Naive thymus-derived CD4-positive, alpha-beta T cell (primary cell): ENCODE measurements around the gene MBD5. TPM values are rescaled to one million over a fixed set of nuclear protein-coding genes. Genes with fewer than 3 reads are reported as not detected.

Source experiments
- ATAC-seq: fragments of 150-1000 bp; cut with Tn5 transposase; 2 replicates; pipeline ENCODE4 v1.10.0; 2021; ENCODE audit warnings: mild to moderate bottlenecking, moderate library complexity
- CTCF ChIA-PET: fragments of 350-600 bp; sonication (Branson Sonifier 250); formaldehyde crosslinking; loops from one replicate; lab custom pipeline; 2021; ENCODE audit warnings: antibody characterized with exemption; lab: Charles Lee
- POLR2A ChIA-PET: fragments of 350-600 bp; sonication (Branson Sonifier 250); formaldehyde crosslinking; loops from one replicate; lab custom pipeline; 2021; ENCODE audit warnings: antibody characterized with exemption, inconsistent platforms; lab: Charles Lee
- DNase-seq, 9 donors: peaks; one replicate each; pipeline versions ENCODE4 v3.0.0 to v3.0.0-alpha.2; 2020 to 2022; ENCODE audit warnings: mixed read lengths in 1 of 9
- H3K27ac ChIP-seq: one replicate; pipeline ENCODE4 v1.7.0; 2013; ENCODE audit warnings: mild to moderate bottlenecking, low read depth, low read length, moderate library complexity
- H3K27me3 ChIP-seq, 2 donors: one replicate each; pipeline ENCODE4 v1.7.0; 2013; ENCODE audit warnings: low read length in 2 of 2, mild to moderate bottlenecking in 2 of 2, moderate library complexity in 2 of 2; ENCODE audit not compliant: control insufficient read depth in 2 of 2, insufficient read depth in 2 of 2
- H3K36me3 ChIP-seq, 3 experiments: 1 replicate in 2 of 3; 2 replicates in 1 of 3; pipeline ENCODE4 v1.7.0; 2013; ENCODE audit warnings: low read length in 3 of 3, mild to moderate bottlenecking in 3 of 3, moderate library complexity in 1 of 3; ENCODE audit not compliant: insufficient read depth in 3 of 3, control insufficient read depth in 2 of 3
- H3K4me1 ChIP-seq, 2 donors: one replicate each; pipeline ENCODE4 v1.7.0; 2013; ENCODE audit warnings: low read length in 2 of 2, mild to moderate bottlenecking in 2 of 2, moderate library complexity in 1 of 2; ENCODE audit not compliant: control insufficient read depth in 2 of 2, insufficient read depth in 2 of 2
- H3K4me3 ChIP-seq: 2 replicates; pipeline ENCODE4 v1.7.0; 2013; ENCODE audit warnings: mild to moderate bottlenecking, low read length
- H3K9me3 ChIP-seq, 3 experiments: 1 replicate in 2 of 3; 2 replicates in 1 of 3; pipeline ENCODE4 v1.7.0; 2013; ENCODE audit warnings: low read length in 3 of 3; ENCODE audit not compliant: control insufficient read depth in 2 of 3
- H3K27ac Mint-ChIP-seq, 9 donors: one replicate each; pipeline ENCODE4 v1.8.0; 2020 to 2022; ENCODE audit warnings: mixed read lengths in 9 of 9, mild to moderate bottlenecking in 8 of 9, moderate library complexity in 5 of 9, inconsistent platforms in 2 of 9
- H3K27me3 Mint-ChIP-seq, 5 donors: one replicate each; pipeline ENCODE4 v1.8.0; 2021 to 2022; ENCODE audit warnings: mixed read lengths in 5 of 5, mild to moderate bottlenecking in 1 of 5
- H3K36me3 Mint-ChIP-seq, 5 donors: one replicate each; pipeline ENCODE4 v1.8.0; 2020 to 2022; ENCODE audit warnings: mixed read lengths in 5 of 5, mild to moderate bottlenecking in 3 of 5, inconsistent platforms in 1 of 5
- H3K4me1 Mint-ChIP-seq, 7 donors: one replicate each; pipeline ENCODE4 v1.8.0; 2020 to 2022; ENCODE audit warnings: mixed read lengths in 7 of 7, mild to moderate bottlenecking in 3 of 7, inconsistent platforms in 1 of 7
- H3K4me3 Mint-ChIP-seq, 10 donors: one replicate each; pipeline ENCODE4 v1.8.0; 2020 to 2022; ENCODE audit warnings: mild to moderate bottlenecking in 10 of 10, mixed read lengths in 10 of 10, moderate library complexity in 6 of 10, inconsistent platforms in 2 of 10
- H3K9me3 Mint-ChIP-seq, 11 donors: one replicate each; pipeline ENCODE4 v1.8.0; 2020 to 2022; ENCODE audit warnings: mixed read lengths in 11 of 11, mild to moderate bottlenecking in 4 of 11, inconsistent platforms in 1 of 11, moderate library complexity in 1 of 11
- intact Hi-C, 2 donors: fragments of 100-400 bp; cut with micrococcal nuclease; formaldehyde crosslinking; loops; one replicate each; pipeline ENCODE4 v1.15.1; 2023
- polyA plus RNA-seq, 2 donors: library from polyadenylated mRNA; unstranded; fragments of 300-500 nt; fragmentation: Illumina TruSeq; gene quantifications; one replicate each; pipeline ENCODE4 v1.2.3, GENCODE V29; 2021
- total RNA-seq, 6 experiments: library from RNA in 5 of 6; stranded (reverse) in 5 of 6; gene quantifications; 1 replicate in 5 of 6; 2 replicates in 1 of 6; pipeline ENCODE4 v1.2.3 and lab custom pipeline; 2021 to 2026

The MBD5 gene
- total and polyA plus RNA-seq, 7 experiments from 2014 or later, result 14.6 to 76.8 (median 58.6) TPM

- H3K27me3 ChIP-seq, result no peaks in the 10 kb centered on the region
- H3K4me1 Mint-ChIP-seq, result peaks cover 0 to 15% (median 7%) of the 10 kb centered on the region in 7 donors
- ChIA-PET POLR2A (no interaction called here), CTCF (interaction anchor here (0.6 kb wide), 1 partner anchor 1636 kb away, joined by 3 read pairs; no protein-coding TSS in a partner anchor)
- no peak overlapping the region for H3K4me3 Mint-ChIP-seq
- H3K27me3 Mint-ChIP-seq, result no peaks in the 10 kb centered on the region
- no peak overlapping the region for H3K27ac ChIP-seq
- H3K36me3 ChIP-seq, result no peaks in the 10 kb centered on the region
- peaks cover 0 to 23% (median 10%) of the 10 kb centered on the region in 11 donors for H3K9me3 Mint-ChIP-seq
- intact Hi-C loops, result no loop called here
- ATAC-seq, result no peak
- no peak overlapping the region for H3K4me3 ChIP-seq
- H3K36me3 Mint-ChIP-seq, result peaks cover 0 to 54% (median 23%) of the 10 kb centered on the region in 5 donors
- no peaks in the 10 kb centered on the region for H3K4me1 ChIP-seq
- no peaks in the 10 kb centered on the region for H3K9me3 ChIP-seq
- no peak for DNase-seq
- H3K27ac Mint-ChIP-seq, result no peak overlapping the region
Measured at GRCh38 chr2:148358375-148358774, 337.5 kb downstream of the MBD5 start.

GRCh38 chr2:148360662-148361061 is 339.8 kb downstream of the MBD5 start:
- H3K27ac ChIP-seq, result no peak overlapping the region
- no peaks in the 10 kb centered on the region for H3K4me1 ChIP-seq
- H3K4me3 ChIP-seq, result no peak overlapping the region
- ATAC-seq (no peak), DNase-seq (no peak)
- Mint-ChIP-seq H3K36me3 (peaks cover 5 to 45% (median 21%) of the 10 kb centered on the region in 5 donors), H3K4me3 (no peak overlapping the region), H3K27ac (no peak overlapping the region), H3K27me3 (no peaks in the 10 kb centered on the region), H3K4me1 (peaks cover 0 to 24% (median 7%) of the 10 kb centered on the region in 7 donors), H3K9me3 (peaks cover 2 to 19% (median 9%) of the 10 kb centered on the region in 11 donors)
- no peaks in the 10 kb centered on the region for H3K36me3 ChIP-seq
- CTCF ChIA-PET, result no interaction called here
- intact Hi-C loops, result no loop called here
- H3K9me3 ChIP-seq, result no peaks in the 10 kb centered on the region
- POLR2A ChIA-PET, result no interaction called here
- no peaks in the 10 kb centered on the region for H3K27me3 ChIP-seq

GRCh38 chr2:148362144-148362796 is 341.4 kb downstream of the MBD5 start:
- no peaks in the 10 kb centered on the region for H3K27me3 Mint-ChIP-seq
- Histone ChIP-seq H3K4me3 (no peak overlapping the region), H3K9me3 (no peaks in the 10 kb centered on the region), H3K36me3 (no peaks in the 10 kb centered on the region), H3K27ac (no peak overlapping the region), H3K4me1 (no peaks in the 10 kb centered on the region), H3K27me3 (no peaks in the 10 kb centered on the region)
- H3K4me1 Mint-ChIP-seq, result peaks cover 0 to 17% (median 7%) of the 10 kb centered on the region in 7 donors
- CTCF ChIA-PET, result no interaction called here
- peaks cover 5 to 39% (median 20%) of the 10 kb centered on the region in 5 donors for H3K36me3 Mint-ChIP-seq
- ATAC-seq (no peak), DNase-seq (no peak)
- no peak overlapping the region for H3K27ac Mint-ChIP-seq
- POLR2A ChIA-PET, result no interaction called here
- H3K4me3 Mint-ChIP-seq, result no peak overlapping the region
- peaks cover 3 to 25% (median 10%) of the 10 kb centered on the region in 11 donors for H3K9me3 Mint-ChIP-seq
- intact Hi-C loops, result no loop called here

- Mint-ChIP-seq H3K27me3 (no peaks in the 10 kb centered on the region), H3K4me1 (no peaks in the 10 kb centered on the region), H3K36me3 (peaks cover 0 to 14% (median 6%) of the 10 kb centered on the region in 5 donors), H3K27ac (no peak overlapping the region), H3K9me3 (peaks cover 0 to 2% (median 0%) of the 10 kb centered on the region in 11 donors), H3K4me3 (no peak overlapping the region)
- ChIA-PET POLR2A (no interaction called here), CTCF (no interaction called here)
- Histone ChIP-seq H3K27me3 (no peaks in the 10 kb centered on the region), H3K27ac (no peak overlapping the region), H3K9me3 (no peaks in the 10 kb centered on the region), H3K4me1 (no peaks in the 10 kb centered on the region), H3K36me3 (no peaks in the 10 kb centered on the region), H3K4me3 (no peak overlapping the region)
- no peak for DNase-seq
- intact Hi-C loops, result no loop called here
- no peak for ATAC-seq
Measured at GRCh38 chr2:148375214-148375613, 354.3 kb downstream of the MBD5 start.

GRCh38 chr2:148391324-148391723 is 370.4 kb downstream of the MBD5 start:
- H3K27ac ChIP-seq, result no peak overlapping the region
- Mint-ChIP-seq H3K4me3 (no peak overlapping the region), H3K27me3 (no peaks in the 10 kb centered on the region), H3K4me1 (peaks cover 0 to 11% (median 0%) of the 10 kb centered on the region in 7 donors), H3K27ac (no peak overlapping the region), H3K36me3 (peaks cover 0 to 24% (median 11%) of the 10 kb centered on the region in 5 donors), H3K9me3 (peaks cover 0 to 6% (median 0%) of the 10 kb centered on the region in 11 donors)
- H3K4me1 ChIP-seq, result no peaks in the 10 kb centered on the region
- H3K36me3 ChIP-seq, result no peaks in the 10 kb centered on the region
- no peaks in the 10 kb centered on the region for H3K9me3 ChIP-seq
- no peak overlapping the region for H3K4me3 ChIP-seq
- CTCF ChIA-PET, result interaction anchor here (0.6 to 0.8 kb wide), 2 partner anchors 48 to 336 kb away, joined by 3 read pairs; no protein-coding TSS in a partner anchor
- no peaks in the 10 kb centered on the region for H3K27me3 ChIP-seq
- POLR2A ChIA-PET, result no interaction called here
- DNase-seq (no peak), ATAC-seq (no peak)
- intact Hi-C loops, result no loop called here

- no peak overlapping the region for H3K27ac ChIP-seq
- no peaks in the 10 kb centered on the region for H3K27me3 ChIP-seq
- Mint-ChIP-seq H3K27me3 (no peaks in the 10 kb centered on the region), H3K4me3 (no peak overlapping the region), H3K9me3 (peaks cover 0 to 9% (median under 1%) of the 10 kb centered on the region in 11 donors), H3K4me1 (peaks cover 0 to 21% (median 7%) of the 10 kb centered on the region in 7 donors), H3K36me3 (peaks cover 4 to 38% (median 29%) of the 10 kb centered on the region in 5 donors), H3K27ac (no peak overlapping the region)
- ATAC-seq (no peak), DNase-seq (no peak)
- intact Hi-C loops, result no loop called here
- no peak overlapping the region for H3K4me3 ChIP-seq
- ChIA-PET POLR2A (no interaction called here), CTCF (interaction anchor here (0.7 to 1.3 kb wide), 2 partner anchors 36 to 150 kb away, joined by 3 to 4 read pairs; no protein-coding TSS in a partner anchor)
- no peaks in the 10 kb centered on the region for H3K9me3 ChIP-seq
- H3K4me1 ChIP-seq, result no peaks in the 10 kb centered on the region
- no peaks in the 10 kb centered on the region for H3K36me3 ChIP-seq
Measured at GRCh38 chr2:148402786-148403185, 381.9 kb downstream of the MBD5 start.
